Fibroblast of the aortic adventitia (primary cell): ENCODE results near the gene SLC39A9. TPM values are rescaled to one million over a fixed set of nuclear protein-coding genes. Genes with fewer than 3 reads are reported as not detected.

Experiments used
- DNase-seq: peaks from one replicate; pipeline ENCODE4 v3.0.0-alpha.2; 2010; ENCODE audit warnings: low read depth
- H3K4me3 ChIP-seq: 2 replicates; pipeline ENCODE4 v1.5.1; 2011; ENCODE audit warnings: low read depth, mild to moderate bottlenecking, control low read depth, low read length, moderate library complexity
- total RNA-seq: library from RNA; depleted of rRNA; stranded (reverse); fragments of >200 nt; gene quantifications from 2 replicates; pipeline ENCODE4 v1.2.3, GENCODE V29; 2012; ENCODE audit warnings: low replicate concordance
- TF ChIP-seq, protein P1 (sequence below): IDR thresholded peaks from 2 replicates; pipeline ENCODE4 v1.5.1; 2011; ENCODE audit warnings: mild to moderate bottlenecking, low read length, control low read depth, inconsistent platforms; ENCODE audit not compliant: insufficient read depth

The SLC39A9 gene
- total RNA-seq, 1 donor = 118 TPM

DNA sequence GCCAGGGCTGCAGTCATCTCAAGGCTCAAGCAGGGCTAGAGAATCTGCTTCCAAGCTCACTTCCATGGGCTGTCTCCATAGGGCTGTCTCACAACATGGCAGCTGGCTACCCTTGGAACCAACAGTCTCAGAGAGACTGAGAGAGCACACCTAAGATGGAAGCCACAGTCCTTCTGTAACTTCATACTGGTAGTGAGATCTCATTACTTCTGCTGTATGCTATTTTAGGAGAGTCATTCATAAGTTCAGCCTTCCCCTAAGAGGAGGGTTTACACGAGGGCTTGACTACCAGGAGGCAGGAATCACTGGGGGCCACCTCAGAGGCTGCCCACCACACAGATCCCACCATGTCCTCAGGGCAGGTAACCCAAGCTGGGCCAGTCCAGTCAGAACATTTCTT is 30.1 kb upstream of the SLC39A9 start:
- no peak overlapping the region for H3K4me3 ChIP-seq
- TF ChIP-seq, protein P1, sequence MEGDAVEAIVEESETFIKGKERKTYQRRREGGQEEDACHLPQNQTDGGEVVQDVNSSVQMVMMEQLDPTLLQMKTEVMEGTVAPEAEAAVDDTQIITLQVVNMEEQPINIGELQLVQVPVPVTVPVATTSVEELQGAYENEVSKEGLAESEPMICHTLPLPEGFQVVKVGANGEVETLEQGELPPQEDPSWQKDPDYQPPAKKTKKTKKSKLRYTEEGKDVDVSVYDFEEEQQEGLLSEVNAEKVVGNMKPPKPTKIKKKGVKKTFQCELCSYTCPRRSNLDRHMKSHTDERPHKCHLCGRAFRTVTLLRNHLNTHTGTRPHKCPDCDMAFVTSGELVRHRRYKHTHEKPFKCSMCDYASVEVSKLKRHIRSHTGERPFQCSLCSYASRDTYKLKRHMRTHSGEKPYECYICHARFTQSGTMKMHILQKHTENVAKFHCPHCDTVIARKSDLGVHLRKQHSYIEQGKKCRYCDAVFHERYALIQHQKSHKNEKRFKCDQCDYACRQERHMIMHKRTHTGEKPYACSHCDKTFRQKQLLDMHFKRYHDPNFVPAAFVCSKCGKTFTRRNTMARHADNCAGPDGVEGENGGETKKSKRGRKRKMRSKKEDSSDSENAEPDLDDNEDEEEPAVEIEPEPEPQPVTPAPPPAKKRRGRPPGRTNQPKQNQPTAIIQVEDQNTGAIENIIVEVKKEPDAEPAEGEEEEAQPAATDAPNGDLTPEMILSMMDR = no peak
- no peak for DNase-seq

DNA sequence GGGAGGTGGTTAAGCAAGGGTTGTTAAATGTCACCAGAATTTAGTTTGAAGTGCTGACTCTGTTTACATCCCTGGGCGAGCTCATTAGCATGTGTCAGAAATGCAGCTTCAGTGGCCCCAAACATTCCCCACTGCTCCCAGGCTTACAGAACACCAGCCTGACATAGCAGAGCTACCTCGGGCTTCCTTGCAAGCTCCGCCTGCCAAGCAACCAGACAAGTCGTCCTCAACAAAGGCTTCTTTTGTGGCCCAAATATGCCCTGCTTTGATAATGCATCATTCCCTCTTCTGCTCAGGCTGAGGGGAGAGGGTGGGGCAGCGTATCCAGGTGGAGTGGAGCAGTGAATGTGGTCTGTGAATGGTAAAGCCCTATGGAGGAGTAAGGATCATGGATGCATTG is 28.4 kb upstream of the SLC39A9 start:
- DNase-seq = no peak
- TF ChIP-seq, protein P1 = no peak
- no peak overlapping the region for H3K4me3 ChIP-seq

DNA sequence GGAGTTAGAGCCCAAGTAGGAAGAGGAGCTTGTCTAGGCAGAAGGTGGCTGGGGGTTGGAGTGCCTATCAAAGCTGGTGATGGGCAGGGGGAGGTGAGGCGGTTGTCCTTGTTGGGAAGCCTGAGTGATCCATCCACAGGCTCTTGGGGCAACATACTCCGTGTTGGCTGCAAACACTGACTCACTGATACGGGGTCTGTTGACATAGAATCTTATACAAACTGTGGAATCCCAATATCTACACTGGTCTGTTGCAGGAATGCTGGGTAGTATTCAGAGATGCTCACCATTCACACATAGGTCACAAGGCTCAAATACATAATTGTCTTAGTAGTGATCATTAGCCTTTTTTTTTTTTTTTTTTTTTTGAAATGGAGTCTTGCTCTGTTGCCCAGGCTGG is 26.3 kb upstream of the SLC39A9 start:
- no peak for DNase-seq
- H3K4me3 ChIP-seq = no peak overlapping the region
- TF ChIP-seq, protein P1 = no peak

DNA sequence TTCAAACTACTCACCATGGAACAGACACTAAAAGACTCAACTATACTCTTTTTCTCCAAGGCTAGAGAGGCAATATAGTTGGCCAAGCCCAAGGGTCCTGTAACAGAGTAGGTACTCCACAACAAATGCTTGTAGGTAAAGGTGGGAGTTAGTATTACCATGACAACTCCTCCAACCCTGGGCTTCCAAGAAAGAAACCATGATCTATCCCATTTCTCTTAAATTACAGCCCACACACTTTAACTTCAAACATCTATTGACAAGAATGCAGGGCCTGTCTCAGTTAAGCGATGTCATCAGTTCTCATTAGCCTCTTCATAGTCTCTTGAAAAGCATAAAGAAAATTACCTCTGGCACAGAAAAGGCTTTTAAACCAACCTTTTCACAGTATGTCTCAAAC is 25.4 kb upstream of the SLC39A9 start:
- TF ChIP-seq, protein P1 = no peak
- DNase-seq = no peak
- H3K4me3 ChIP-seq = no peak overlapping the region

DNA sequence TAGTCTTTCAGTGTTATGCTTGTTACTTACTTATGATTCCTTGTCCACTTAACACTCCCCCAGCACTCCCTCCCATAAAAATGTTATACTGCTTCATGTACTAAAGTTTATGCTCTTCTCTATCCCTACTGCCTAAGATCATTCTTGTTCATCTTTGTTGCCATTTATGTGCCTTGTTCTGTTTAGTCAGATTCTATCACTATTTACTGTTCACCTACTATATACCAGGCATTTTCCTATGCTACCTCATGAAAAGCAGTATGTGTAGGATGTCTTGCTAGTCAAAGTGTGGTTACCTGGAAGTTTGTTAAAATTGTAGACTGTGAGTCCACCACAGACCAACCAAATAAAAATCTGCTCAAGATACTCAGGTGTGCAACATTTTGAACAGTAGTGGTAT is 24.3 kb upstream of the SLC39A9 start:
- DNase-seq = no peak
- TF ChIP-seq, protein P1 = no peak
- H3K4me3 ChIP-seq = no peak overlapping the region

DNA sequence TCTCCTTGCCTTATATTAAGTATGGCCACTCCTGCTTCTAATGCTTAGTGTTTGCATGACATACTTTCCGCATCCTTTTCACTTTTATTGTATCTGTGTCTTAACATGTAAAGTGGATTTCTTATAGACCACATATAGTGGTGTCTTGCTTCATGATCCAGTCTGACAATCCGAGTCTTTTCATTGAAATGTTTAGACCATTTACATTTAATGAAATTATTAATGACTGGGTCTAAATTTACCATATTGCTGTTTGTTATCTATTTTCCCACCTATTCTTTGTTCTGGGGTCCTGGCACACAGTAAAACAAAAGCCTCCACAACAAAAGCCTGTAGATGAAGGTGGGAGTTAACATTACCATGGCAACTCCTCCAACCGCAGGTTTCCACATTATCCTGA is 23.3 kb upstream of the SLC39A9 start:
- TF ChIP-seq, protein P1 = no peak
- DNase-seq = no peak
- no peak overlapping the region for H3K4me3 ChIP-seq

DNA sequence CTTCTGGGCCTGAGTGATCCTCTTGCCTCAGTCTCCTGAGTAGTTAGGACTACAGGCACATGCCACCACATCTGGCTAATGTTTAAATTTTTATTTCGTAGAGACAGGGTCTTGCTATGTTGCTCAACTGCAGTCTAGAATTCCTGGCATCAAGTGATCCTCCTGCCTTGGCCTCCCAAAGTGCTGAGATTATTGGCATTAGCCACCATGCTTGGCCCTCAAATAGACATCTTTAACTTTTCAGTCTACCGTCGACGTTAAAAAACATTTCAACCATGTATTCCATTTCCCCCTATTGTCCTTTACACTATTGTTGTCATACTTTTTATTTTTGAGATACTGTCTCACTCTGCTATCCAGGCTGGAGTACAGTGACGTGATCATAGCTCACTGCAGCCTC is 22.8 kb upstream of the SLC39A9 start:
- TF ChIP-seq, protein P1 = no peak
- DNase-seq = no peak
- H3K4me3 ChIP-seq = no peak overlapping the region
